Small intestine (tissue), 7 donors: ENCODE results near the gene FADS1. TPM values are rescaled to one million over a fixed set of nuclear protein-coding genes. Genes with fewer than 3 reads are reported as not detected.

Experiments used
- DNase-seq, 2 donors: peaks; one replicate each; pipeline versions ENCODE4 v3.0.0 to v3.0.0-alpha.2; 2013
- FAIRE-seq: peaks from 2 replicates; lab custom pipeline; 2012; peaks lifted over from hg19 to GRCh38; lab: Jason Lieb, UNC
- H3K27ac ChIP-seq, 3 donors: one replicate each; pipeline ENCODE4 v1.5.1; 2013; ENCODE audit warnings: low read length in 2 of 3, mild to moderate bottlenecking in 2 of 3, control low read depth in 1 of 3, inconsistent platforms in 1 of 3, low read depth in 1 of 3, moderate library complexity in 1 of 3
- H3K27me3 ChIP-seq, 3 donors: one replicate each; pipeline ENCODE4 v1.6.1; 2013; ENCODE audit warnings: low read length in 3 of 3, inconsistent platforms in 1 of 3; ENCODE audit not compliant: control insufficient read depth in 3 of 3, insufficient read depth in 3 of 3
- H3K36me3 ChIP-seq, 3 donors: one replicate each; pipeline ENCODE4 v1.6.1; 2013; ENCODE audit warnings: low read length in 3 of 3, inconsistent platforms in 1 of 3, low read depth in 1 of 3, mild to moderate bottlenecking in 1 of 3, moderate library complexity in 1 of 3; ENCODE audit not compliant: control insufficient read depth in 3 of 3, insufficient read depth in 2 of 3
- H3K4me1 ChIP-seq, 3 donors: one replicate each; pipeline ENCODE4 v1.6.1; 2013; ENCODE audit warnings: low read length in 2 of 3, inconsistent platforms in 1 of 3, low read depth in 1 of 3, mild to moderate bottlenecking in 1 of 3, moderate library complexity in 1 of 3; ENCODE audit not compliant: control insufficient read depth in 3 of 3, insufficient read depth in 2 of 3
- H3K4me3 ChIP-seq, 3 donors: one replicate each; pipeline ENCODE4 v1.5.1; 2013; ENCODE audit warnings: low read length in 3 of 3, control low read depth in 1 of 3, inconsistent platforms in 1 of 3, low read depth in 1 of 3, mild to moderate bottlenecking in 1 of 3, moderate library complexity in 1 of 3
- H3K9me3 ChIP-seq, 2 donors: one replicate each; pipeline ENCODE4 v1.6.1; 2013; ENCODE audit warnings: low read depth in 1 of 2, low read length in 1 of 2; ENCODE audit not compliant: control insufficient read depth in 2 of 2, insufficient read depth in 1 of 2
- WGBS, 3 donors: extraction: QIAGEN DNeasy Blood & Tissue Kit; methylation state at CpG; one replicate each; pipeline ENCODE4 v1.1.7; 2013; 5-methylcytosine and 5-hydroxymethylcytosine counted together
- polyA plus RNA-seq, 4 donors: library from polyadenylated mRNA; stranded (reverse) in 3 of 4; unstranded in 1 of 4; fragments of 200-250 nt in 3 of 4; fragments of 120-200 nt in 1 of 4; gene quantifications; one replicate each; pipeline versions ENCODE4 v1.2.1 to v1.2.3, GENCODE V29; 2013
- donor health status: healthy with polysubstance abuse.
- donor health status: control.
- donor health status: control.
- donor health status: Bipolar disorder and iron deficiency.
- donor health status: healthy.

The FADS1 gene
- polyA plus RNA-seq, 4 donors = 0.45 to 15.9 (median 2.1) TPM

DNA sequence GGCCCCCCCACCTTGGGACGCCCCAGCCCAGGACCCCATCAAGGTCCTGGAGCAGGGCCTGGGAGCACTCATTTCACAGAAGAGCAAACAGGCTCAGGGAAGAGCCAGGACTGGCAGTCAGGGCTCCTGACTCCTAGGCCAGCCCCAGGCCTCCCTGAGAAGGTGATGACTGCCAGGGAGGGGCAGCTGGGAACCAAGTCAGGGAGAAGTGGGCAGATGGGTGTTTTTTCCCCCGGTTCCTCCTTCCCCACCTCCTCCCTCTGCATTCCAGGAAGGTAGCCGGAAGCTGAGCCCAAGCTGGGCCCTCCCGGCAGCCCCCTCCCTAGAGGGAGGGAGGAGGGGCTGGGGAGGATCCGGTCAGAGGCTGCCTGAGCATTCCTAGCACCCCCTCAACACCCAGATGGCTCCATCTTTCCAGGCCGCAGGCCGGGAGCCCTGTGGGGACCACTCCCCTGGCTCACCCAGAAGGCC, 44.8 kb downstream of the FADS1 start:
- Histone ChIP-seq H3K27ac (peak overlapping the region in 2 of 3 donors; percentile 28 to 42), H3K27me3 (peaks cover 0 to 2% (median 0%) of the 10 kb centered on the region in 3 donors), H3K9me3 (no peaks in the 10 kb centered on the region), H3K36me3 (peaks cover 0 to 83% (median 0%) of the 10 kb centered on the region in 3 donors), H3K4me3 (no peak overlapping the region), H3K4me1 (peaks cover 0 to 35% (median 0%) of the 10 kb centered on the region in 3 donors)
- WGBS, 3 donors = 71 to 83% (median 81%) methylated on average over 7 of the region's 7 CpGs
- DNase-seq (no peak), FAIRE-seq (no peak)

DNA sequence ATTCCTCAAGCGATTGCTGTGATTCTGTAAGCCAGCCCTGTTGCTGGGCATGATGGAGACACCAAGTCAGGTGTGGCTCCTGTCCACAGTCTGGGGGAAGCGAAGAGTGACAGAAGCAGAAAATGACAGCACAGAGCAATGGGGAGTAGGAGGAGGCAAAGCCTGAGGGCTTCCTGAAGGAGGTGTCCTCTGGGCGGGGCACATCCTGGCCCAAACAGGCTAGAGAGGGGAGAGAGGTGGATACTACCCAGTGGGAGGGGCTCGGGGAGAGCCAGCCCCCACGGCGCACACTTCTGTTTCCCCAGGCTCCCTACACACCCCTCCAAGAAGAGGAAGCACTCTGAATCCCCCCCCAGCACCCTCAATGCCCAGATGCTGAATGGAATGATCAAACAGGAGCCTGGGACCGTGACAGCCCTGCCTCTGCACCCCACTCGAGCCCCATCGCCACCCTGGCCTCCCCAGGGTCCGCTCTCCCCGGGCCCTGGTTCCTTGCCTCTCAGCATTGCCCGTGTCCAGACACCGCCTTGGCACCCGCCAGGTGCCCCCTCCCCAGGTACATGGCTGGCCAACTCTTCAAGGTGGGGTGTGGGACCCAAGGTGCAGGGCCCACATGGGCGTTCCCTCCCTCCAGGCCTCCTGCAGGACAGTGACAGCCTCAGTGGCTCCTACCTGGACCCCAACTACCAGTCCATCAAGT, 45.5 kb downstream of the FADS1 start:
- Histone ChIP-seq H3K9me3 (no peaks in the 10 kb centered on the region), H3K4me3 (no peak overlapping the region), H3K36me3 (peaks cover 0 to 83% (median 0%) of the 10 kb centered on the region in 3 donors), H3K27ac (no peak overlapping the region), H3K4me1 (peaks cover 0 to 42% (median 0%) of the 10 kb centered on the region in 3 donors), H3K27me3 (no peaks in the 10 kb centered on the region)
- 83 to 90% (median 85%) methylated on average over 15 of the region's 15 CpGs for WGBS, 3 donors
- DNase-seq = no peak
- no peak for FAIRE-seq

DNA sequence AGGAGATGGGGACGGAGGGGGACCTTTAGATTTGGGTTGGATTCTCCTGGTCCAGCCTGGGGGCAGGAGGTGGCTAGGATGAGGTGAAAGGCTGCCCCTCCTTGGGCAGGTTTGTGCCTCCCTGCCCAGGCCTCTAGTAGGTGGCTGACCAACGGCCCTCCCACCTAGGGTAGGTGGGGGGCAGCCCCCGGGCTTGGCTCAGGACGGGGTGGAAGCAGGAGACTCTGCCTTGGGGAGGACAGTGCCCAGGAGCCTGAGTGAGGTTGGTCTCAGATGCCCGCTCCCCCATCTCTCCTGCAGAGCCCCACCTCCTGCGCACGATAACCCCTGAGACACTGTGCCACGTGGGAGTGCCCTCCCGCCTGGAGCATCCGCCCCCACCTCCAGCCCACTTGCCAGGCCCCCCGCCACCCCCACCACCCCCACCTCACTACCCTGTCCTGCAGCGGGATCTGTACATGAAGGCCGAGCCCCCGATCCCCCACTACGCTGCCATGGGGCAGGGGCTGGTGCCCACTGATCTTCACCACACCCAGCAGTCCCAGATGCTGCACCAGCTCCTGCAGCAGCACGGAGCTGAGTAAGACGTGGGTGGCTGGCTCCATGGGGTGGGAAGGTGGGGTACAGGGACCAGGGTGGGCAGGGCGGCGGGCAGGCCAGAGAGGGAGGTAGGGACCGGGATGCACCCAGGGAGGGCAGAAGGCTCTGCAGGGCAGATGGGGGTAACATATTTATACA, 46.7 kb downstream of the FADS1 start:
- WGBS, 3 donors = 82 to 91% (median 85%) methylated on average over 12 to 20 of the region's 20 CpGs
- DNase-seq (no peak), FAIRE-seq (no peak)
- Histone ChIP-seq H3K9me3 (no peaks in the 10 kb centered on the region), H3K4me3 (no peak overlapping the region), H3K27ac (no peak overlapping the region), H3K27me3 (no peaks in the 10 kb centered on the region), H3K36me3 (peaks cover 0 to 84% (median 0%) of the 10 kb centered on the region in 3 donors), H3K4me1 (peaks cover 0 to 53% (median 0%) of the 10 kb centered on the region in 3 donors)

DNA sequence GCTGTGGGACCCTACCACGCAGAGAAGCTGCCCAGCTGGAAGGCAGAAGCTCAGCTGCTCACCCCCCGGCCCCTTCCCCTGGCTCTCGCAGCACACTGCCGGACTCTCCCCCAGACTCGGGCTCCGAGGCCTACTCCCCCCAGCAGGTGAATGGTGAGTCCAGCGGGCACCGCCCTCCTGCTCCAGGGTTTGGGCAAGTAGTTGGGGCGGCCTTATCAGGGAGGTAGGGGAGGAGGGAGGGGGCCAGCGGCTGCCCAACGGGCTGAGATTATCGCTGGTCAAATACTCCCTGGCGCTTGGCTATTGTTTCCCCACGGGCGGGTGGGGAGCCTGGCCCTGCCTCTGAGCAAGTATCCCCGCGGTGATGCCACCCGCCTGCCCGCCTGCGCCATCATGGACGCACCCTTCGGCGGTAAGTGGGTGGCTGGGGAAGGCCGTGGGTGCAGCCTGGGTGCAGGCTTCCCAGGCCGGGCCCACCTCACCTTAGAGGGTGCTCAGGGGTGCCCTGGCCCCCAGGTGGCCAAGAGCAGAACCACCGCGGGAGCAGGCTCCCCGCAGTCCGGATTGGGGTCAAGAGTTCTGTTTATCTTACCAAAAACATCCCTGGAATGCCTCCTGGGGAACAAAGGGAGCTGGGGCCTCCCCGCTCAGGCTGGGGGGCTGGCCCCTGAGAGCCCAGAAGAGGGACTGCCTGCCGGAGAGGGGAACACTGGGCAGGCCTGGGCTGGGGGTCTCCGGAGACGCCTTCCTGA, 47.5 kb downstream of the FADS1 start:
- no peaks in the 10 kb centered on the region for H3K27me3 ChIP-seq
- no peaks in the 10 kb centered on the region for H3K9me3 ChIP-seq
- H3K4me1 ChIP-seq = peaks cover 0 to 61% (median 0%) of the 10 kb centered on the region in 3 donors
- peak overlapping the region in 1 of 3 donors; percentile 6 for H3K4me3 ChIP-seq
- peak overlapping the region in 1 of 3 donors; percentile 75 for H3K27ac ChIP-seq
- DNase-seq = peak in 1 of 2 donors; percentile 69
- no peak for FAIRE-seq
- WGBS, 3 donors = 33 to 57% (median 54%) methylated on average over 30 to 33 of the region's 33 CpGs
- H3K36me3 ChIP-seq = peaks cover 0 to 78% (median 0%) of the 10 kb centered on the region in 3 donors

DNA sequence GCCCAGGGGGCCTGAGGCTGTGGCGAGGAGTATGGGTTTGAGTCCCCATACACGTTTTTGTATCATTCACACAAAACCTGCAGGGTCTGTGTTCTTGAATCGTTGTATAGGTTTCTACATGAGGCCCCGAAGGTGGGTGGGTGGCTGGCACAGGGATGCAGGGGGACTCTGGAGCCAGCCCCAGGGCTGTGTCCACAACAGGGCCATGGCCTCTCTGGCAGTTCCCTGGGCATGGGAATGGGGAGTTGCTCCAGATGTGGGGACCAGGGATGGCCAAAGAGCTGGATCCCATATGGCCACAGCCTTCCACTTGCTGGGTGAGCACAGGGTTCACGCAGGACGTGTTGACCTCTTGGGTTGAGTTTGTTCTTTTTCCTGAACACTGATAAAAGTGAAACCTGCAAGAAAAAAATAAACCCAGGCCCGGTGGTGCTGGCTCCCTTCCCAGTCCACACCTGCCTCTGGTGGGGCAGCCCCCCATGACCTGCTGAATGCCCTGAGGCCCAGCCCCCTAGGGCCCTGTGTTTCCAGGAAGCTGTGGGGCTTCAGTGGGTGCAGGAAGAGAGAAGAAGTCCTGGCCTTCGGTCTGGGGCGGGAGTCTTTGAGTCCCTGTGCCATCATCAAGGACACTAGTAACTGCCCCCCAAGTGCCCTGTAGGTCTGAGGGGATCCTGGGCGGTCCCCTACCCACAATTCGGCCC, 48.3 kb downstream of the FADS1 start:
- H3K36me3 ChIP-seq = peaks cover 0 to 76% (median 0%) of the 10 kb centered on the region in 3 donors
- H3K9me3 ChIP-seq = no peaks in the 10 kb centered on the region
- FAIRE-seq = no peak
- H3K4me3 ChIP-seq = peak overlapping the region in 1 of 3 donors; percentile 6
- WGBS, 3 donors = 47 to 58% (median 48%) methylated on average over 11 of the region's 11 CpGs
- DNase-seq = peak in 1 of 2 donors; percentile 58
- peaks cover 0 to 68% (median 0%) of the 10 kb centered on the region in 3 donors for H3K4me1 ChIP-seq
- no peaks in the 10 kb centered on the region for H3K27me3 ChIP-seq
- peak overlapping the region in 1 of 3 donors; percentile 75 for H3K27ac ChIP-seq

DNA sequence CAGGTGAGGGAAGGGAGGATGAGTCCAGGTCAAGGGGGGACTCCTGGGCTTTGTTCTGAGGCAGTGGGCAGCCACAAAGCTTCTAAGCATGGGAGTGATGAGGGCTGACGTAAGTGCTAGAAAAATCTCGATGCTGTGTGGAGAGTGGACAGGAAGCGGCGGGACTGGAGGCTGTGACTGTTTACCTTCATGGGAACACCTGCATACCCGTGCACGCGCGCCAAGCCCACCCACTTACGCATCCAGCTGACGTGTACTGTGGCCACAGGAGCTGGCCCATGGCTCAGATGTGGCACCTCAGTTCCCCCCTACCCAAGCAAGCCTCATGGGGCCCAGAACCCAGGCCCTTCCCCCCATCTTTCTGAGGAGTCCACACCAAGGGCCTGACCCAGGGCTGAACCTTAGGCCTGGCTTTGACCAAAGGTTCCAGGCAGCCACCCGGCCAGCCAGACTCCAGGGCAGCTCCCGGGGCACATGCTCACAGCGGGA, 50.4 kb downstream of the FADS1 start:
- DNase-seq = no peak
- peak overlapping the region in 1 of 3 donors; percentile 28 for H3K27ac ChIP-seq

DNA sequence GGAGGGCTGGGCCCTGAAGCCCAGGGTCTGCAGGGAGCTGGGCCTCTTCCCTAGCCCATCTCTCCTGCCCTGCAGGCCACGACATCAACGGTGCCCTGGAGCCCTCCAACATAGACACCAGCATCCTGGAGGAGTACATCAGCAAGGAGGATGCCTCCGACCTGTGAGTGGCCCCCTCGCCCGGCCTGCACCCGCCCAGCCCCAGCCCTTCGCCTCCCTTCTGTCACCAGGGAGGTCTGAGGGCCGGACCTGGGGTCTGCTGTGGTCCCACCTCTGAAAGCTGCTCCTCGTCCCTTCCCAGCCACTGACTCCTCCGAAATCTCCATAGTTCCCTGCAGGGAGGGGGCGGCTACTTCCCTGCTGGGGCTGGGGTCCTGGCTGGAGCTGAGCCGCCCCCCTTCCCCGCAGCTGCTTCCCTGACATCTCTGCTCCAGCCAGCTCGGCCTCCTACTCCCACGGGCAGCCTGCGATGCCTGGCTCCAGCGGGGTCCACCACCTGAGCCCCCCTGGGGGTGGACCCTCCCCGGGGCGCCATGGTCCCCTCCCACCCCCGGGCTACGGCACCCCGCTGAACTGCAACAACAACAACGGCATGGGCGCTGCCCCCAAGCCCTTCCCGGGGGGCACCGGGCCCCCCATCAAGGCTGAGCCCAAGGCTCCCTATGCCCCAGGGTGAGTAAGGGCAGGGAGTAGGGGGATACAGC, 51.1 kb downstream of the FADS1 start:
- no peak for DNase-seq
- 84 to 90% (median 85%) methylated on average over 18 to 26 of the region's 26 CpGs for WGBS, 3 donors
- FAIRE-seq = no peak

More for the DNA sequence above, 50.4 kb downstream of the FADS1 start:
- Histone ChIP-seq H3K27me3 (no peaks in the 10 kb centered on the region), H3K4me1 (peaks cover 0 to 62% (median 0%) of the 10 kb centered on the region in 3 donors), H3K36me3 (peaks cover 0 to 71% (median 0%) of the 10 kb centered on the region in 3 donors), H3K9me3 (no peaks in the 10 kb centered on the region), H3K4me3 (no peak overlapping the region)
- FAIRE-seq = no peak
- 65 to 77% (median 70%) methylated on average over 13 of the region's 13 CpGs for WGBS, 3 donors

More for the DNA sequence above, 51.1 kb downstream of the FADS1 start:
- Histone ChIP-seq H3K36me3 (peaks cover 0 to 70% (median 0%) of the 10 kb centered on the region in 3 donors), H3K4me3 (no peak overlapping the region), H3K27me3 (no peaks in the 10 kb centered on the region), H3K9me3 (no peaks in the 10 kb centered on the region), H3K27ac (peak overlapping the region in 1 of 3 donors; percentile 67), H3K4me1 (peaks cover 0 to 65% (median 0%) of the 10 kb centered on the region in 3 donors)
